Measurements from ENCODE around the gene GCK. TPM values are rescaled to one million over a fixed set of nuclear protein-coding genes. Genes with fewer than 3 reads are reported as not detected.
A peak's percentile ranks its signal among the peaks of the same experiment; 100 is the strongest.

The GCK gene
- total RNA-seq, 2 donors from 2014 or later, result 0.45 TPM; not detected in 1

- no peak for ATAC-seq
- H3K4me1 Mint-ChIP-seq, result peaks cover 10% of the 10 kb centered on the region
- H3K4me3 Mint-ChIP-seq, result no peak overlapping the region
- H3K9me3 ChIP-seq (ENCODE audit: control insufficient read depth, low read length, poor library complexity, severe bottlenecking), result no peaks in the 10 kb centered on the region
- no peak overlapping the region for H3K27ac Mint-ChIP-seq
- H3K27me3 Mint-ChIP-seq, result peaks cover 16% of the 10 kb centered on the region
- no peak for DNase-seq
- no peaks in the 10 kb centered on the region for H3K36me3 Mint-ChIP-seq (ENCODE audit: low read depth)
These were observed 93.5 kb downstream of the GCK start for GRCh38 chr7:44095781-44096180.

GRCh38 chr7:44094883-44095592, 94.2 kb downstream of the GCK start:
- no peaks in the 10 kb centered on the region for H3K9me3 ChIP-seq (ENCODE audit: control insufficient read depth, low read length, poor library complexity, severe bottlenecking)
- Mint-ChIP-seq H3K4me3 (peak overlapping the region; percentile 28), H3K27ac (no peak overlapping the region), H3K27me3 (peaks cover 15% of the 10 kb centered on the region), H3K36me3 (ENCODE audit: low read depth) (no peaks in the 10 kb centered on the region), H3K4me1 (peaks cover 10% of the 10 kb centered on the region)
- ATAC-seq (no peak), DNase-seq (no peak)

- Mint-ChIP-seq H3K27ac (no peak overlapping the region), H3K27me3 (peaks cover 15% of the 10 kb centered on the region), H3K36me3 (ENCODE audit: low read depth) (no peaks in the 10 kb centered on the region), H3K4me1 (peaks cover 10% of the 10 kb centered on the region), H3K4me3 (no peak overlapping the region)
- DNase-seq (no peak), ATAC-seq (no peak)
- no peaks in the 10 kb centered on the region for H3K9me3 ChIP-seq (ENCODE audit: control insufficient read depth, low read length, poor library complexity, severe bottlenecking)
These were observed 94.9 kb downstream of the GCK start for GRCh38 chr7:44094365-44094764.

Other genes with a start within 250 kb of the GCK start
- under 1 TPM in 1 of 2 donors, not detected in 1; 0.18 TPM for gene SPDYE1, start 191.5 kb downstream of the GCK start, total RNA-seq
- gene DBNL, start 144.7 kb downstream of the GCK start, total RNA-seq, result 100 to 1,000 TPM in 1 of 2 donors, 10 to 100 TPM in 1; 91.1 to 104 TPM
- under 1 TPM in 1 of 2 donors, not detected in 1; 0.92 TPM for gene PGAM2, start 123.9 kb downstream of the GCK start, total RNA-seq
- gene POLM, start 106.9 kb downstream of the GCK start, total RNA-seq, result 10 to 100 TPM; 27.2 to 29.7 TPM
- gene AEBP1, start 85.1 kb downstream of the GCK start, total RNA-seq, result 1 to 10 TPM; 1.1 to 4.2 TPM
- gene POLD2, start 65.9 kb downstream of the GCK start, total RNA-seq, result 10 to 100 TPM; 46.3 to 53.3 TPM
- not detected for gene MYL7, start 48.1 kb downstream of the GCK start, total RNA-seq
- gene YKT6, start 11.5 kb upstream of the GCK start, total RNA-seq, result 10 to 100 TPM; 68.2 to 68.9 TPM
- gene CAMK2B, start 136.2 kb upstream of the GCK start, total RNA-seq, result under 1 TPM in 1 of 2 donors, not detected in 1; 0.31 TPM